H1 (cell line): ENCODE data around the gene ARHGAP21. TPM values are rescaled to one million over a fixed set of nuclear protein-coding genes. Genes with fewer than 3 reads are reported as not detected.

ENCODE experiments used
- CTCF ChIA-PET: fragments of 300-600 bp; sonication (Branson Sonifier 250); formaldehyde crosslinking; loops from one replicate; lab custom pipeline; 2021; ENCODE audit not compliant: partially characterized antibody; lab: Charles Lee
- POLR2A ChIA-PET: fragments of 300-600 bp; sonication (Branson Sonifier 250); formaldehyde crosslinking; loops from one replicate; lab custom pipeline; 2021; ENCODE audit warnings: inconsistent platforms; ENCODE audit not compliant: partially characterized antibody; lab: Charles Lee
- DNase-seq, 2 experiments: peaks; one replicate each; pipeline versions ENCODE4 v3.0.0 to v3.0.0-alpha.2; 2010 to 2022; ENCODE audit warnings: low spot score in 2 of 2, low read depth in 1 of 2, mixed read lengths in 1 of 2
- FAIRE-seq: peaks from 2 replicates; lab custom pipeline; 2011; peaks lifted over from hg19 to GRCh38; lab: Jason Lieb, UNC
- H2AFZ ChIP-seq: 2 replicates; pipeline ENCODE4 v1.8.1; 2012; ENCODE audit warnings: low read length, inconsistent platforms
- H2AK5ac ChIP-seq: 2 replicates; pipeline ENCODE4 v1.6.1; 2013; ENCODE audit warnings: low read depth, low read length
- H2BK120ac ChIP-seq: replicated peaks from 2 replicates; pipeline ENCODE3; 2013; ENCODE audit warnings: low read depth, low read length, inconsistent platforms
- H2BK12ac ChIP-seq: 2 replicates; pipeline ENCODE4 v1.6.1; 2013; ENCODE audit warnings: low read depth, low read length
- H2BK15ac ChIP-seq: 2 replicates; pipeline ENCODE4 v1.6.1; 2013; ENCODE audit warnings: low read length
- H2BK20ac ChIP-seq: 2 replicates; pipeline ENCODE4 v1.6.1; 2013; ENCODE audit warnings: low read length
- H2BK5ac ChIP-seq: 2 replicates; pipeline ENCODE4 v1.6.1; 2013; ENCODE audit warnings: low read depth, low read length
- H3K14ac ChIP-seq: 2 replicates; pipeline ENCODE4 v1.6.1; 2013; ENCODE audit warnings: inconsistent platforms; ENCODE audit not compliant: insufficient read length
- H3K18ac ChIP-seq: 2 replicates; pipeline ENCODE4 v1.6.1; 2013; ENCODE audit warnings: low read length; ENCODE audit errors: extremely low read depth
- H3K23ac ChIP-seq: 2 replicates; pipeline ENCODE4 v1.6.1; 2013; ENCODE audit warnings: inconsistent platforms; ENCODE audit not compliant: insufficient read length
- H3K23me2 ChIP-seq: 2 replicates; pipeline ENCODE4 v1.6.1; 2013; ENCODE audit warnings: low read depth, low read length
- H3K27ac ChIP-seq: 2 replicates; pipeline ENCODE4 v1.6.1; 2011; ENCODE audit warnings: low read depth, low read length, inconsistent platforms
- H3K27me3 ChIP-seq, 4 experiments: replicated peaks in 1 of 4; 1 replicate in 1 of 4; 2 replicates in 3 of 4; pipeline versions ENCODE4 v1.6.1 to v1.8.1; 2011 to 2013; ENCODE audit warnings: low read length in 3 of 4, mild to moderate bottlenecking in 3 of 4, inconsistent platforms in 2 of 4, mixed read lengths in 2 of 4, moderate library complexity in 1 of 4; ENCODE audit not compliant: control insufficient read depth in 3 of 4, insufficient read depth in 3 of 4; ENCODE audit errors: extremely low read depth in 1 of 4
- H3K36me3 ChIP-seq, 4 experiments: 2 replicates each; pipeline versions ENCODE4 v1.6.1 to v1.8.1; 2011 to 2013; ENCODE audit warnings: mild to moderate bottlenecking in 4 of 4, low read length in 3 of 4, moderate library complexity in 2 of 4, control low read depth in 1 of 4, inconsistent platforms in 1 of 4; ENCODE audit not compliant: insufficient read depth in 4 of 4, control insufficient read depth in 2 of 4
- H3K4ac ChIP-seq: replicated peaks from 2 replicates; pipeline ENCODE3; 2013; ENCODE audit warnings: low read length, low read depth, mixed read lengths, inconsistent platforms; ENCODE audit not compliant: insufficient read length
- H3K4me1 ChIP-seq, 4 experiments: replicated peaks in 1 of 4; 1 replicate in 1 of 4; 2 replicates in 3 of 4; pipeline versions ENCODE4 v1.6.1 to v1.8.1; 2011 to 2013; ENCODE audit warnings: low read length in 3 of 4, inconsistent platforms in 2 of 4, mixed read lengths in 1 of 4; ENCODE audit not compliant: insufficient read depth in 4 of 4, control insufficient read depth in 3 of 4
- H3K4me2 ChIP-seq, 2 experiments: 2 replicates each; pipeline versions ENCODE4 v1.6.1 to v1.8.1; 2011 to 2013; ENCODE audit warnings: low read depth in 2 of 2, low read length in 2 of 2, control low read depth in 1 of 2, inconsistent platforms in 1 of 2, mild to moderate bottlenecking in 1 of 2; ENCODE audit not compliant: insufficient read depth in 1 of 2
- H3K4me3 ChIP-seq, 4 experiments: fragments of 200-600, 300-600 bp in 1 of 4; sonication (generic), shearing (Covaris generic), sonication (Bioruptor Twin) in 1 of 4; 2 replicates each; pipeline versions ENCODE4 v1.5.1 to v1.8.1; 2011 to 2016; ENCODE audit warnings: low read length in 4 of 4, low read depth in 3 of 4, control low read depth in 2 of 4, inconsistent platforms in 2 of 4, mild to moderate bottlenecking in 2 of 4, mixed read lengths in 1 of 4, moderate library complexity in 1 of 4; ENCODE audit not compliant: insufficient read depth in 2 of 4; ENCODE audit errors: extremely low read depth in 1 of 4
- H3K56ac ChIP-seq: replicated peaks from 2 replicates; pipeline ENCODE3; 2013; ENCODE audit warnings: low read depth, mild to moderate bottlenecking, mixed read lengths, low read length, inconsistent platforms; ENCODE audit not compliant: insufficient read length
- H3K79me1 ChIP-seq: 2 replicates; pipeline ENCODE4 v1.6.1; 2013; ENCODE audit warnings: low read depth, low read length, control low read depth
- H3K79me2 ChIP-seq, 2 experiments: 2 replicates each; pipeline versions ENCODE4 v1.6.1 to v1.8.1; 2012 to 2013; ENCODE audit warnings: low read length in 2 of 2, mild to moderate bottlenecking in 2 of 2, inconsistent platforms in 1 of 2; ENCODE audit not compliant: insufficient read depth in 2 of 2, control insufficient read depth in 1 of 2
- H3K9ac ChIP-seq, 4 experiments: replicated peaks in 1 of 4; 1 replicate in 1 of 4; 2 replicates in 3 of 4; pipeline versions ENCODE4 v1.6.1 to v1.8.1; 2011 to 2013; ENCODE audit warnings: low read depth in 3 of 4, low read length in 3 of 4, control low read depth in 2 of 4, mild to moderate bottlenecking in 2 of 4, moderate library complexity in 2 of 4, inconsistent platforms in 1 of 4; ENCODE audit errors: extremely low read depth in 1 of 4
- H3K9me3 ChIP-seq, 2 experiments: 2 replicates each; pipeline versions ENCODE4 v1.6.1 to v1.8.1; 2012 to 2013; ENCODE audit warnings: mild to moderate bottlenecking in 2 of 2, moderate library complexity in 2 of 2, control low read depth in 1 of 2, inconsistent platforms in 1 of 2, low read depth in 1 of 2, low read length in 1 of 2, mixed read lengths in 1 of 2; ENCODE audit not compliant: insufficient read depth in 2 of 2
- H4K20me1 ChIP-seq, 2 experiments: replicated peaks in 1 of 2; 2 replicates each; pipeline versions ENCODE3 to v1.8.1; 2011 to 2013; ENCODE audit warnings: inconsistent platforms in 2 of 2, low read length in 2 of 2, mild to moderate bottlenecking in 1 of 2; ENCODE audit not compliant: insufficient read depth in 2 of 2, control insufficient read depth in 1 of 2
- H4K5ac ChIP-seq: 2 replicates; pipeline ENCODE4 v1.6.1; 2013; ENCODE audit warnings: low read length, low read depth, mixed read lengths, inconsistent platforms; ENCODE audit not compliant: insufficient read length
- H4K8ac ChIP-seq: 2 replicates; pipeline ENCODE4 v1.8.0; 2013; ENCODE audit warnings: mild to moderate bottlenecking, moderate library complexity, low read length, inconsistent platforms; ENCODE audit not compliant: insufficient read depth; ENCODE audit errors: extremely low read depth
- H4K91ac ChIP-seq: replicated peaks from 2 replicates; pipeline ENCODE3; 2013; ENCODE audit warnings: low read length, mixed read lengths, inconsistent platforms; ENCODE audit not compliant: insufficient read length
- CEBPB ChIP-seq: IDR thresholded peaks from 2 replicates; pipeline ENCODE4 v1.6.1; 2012; ENCODE audit warnings: low read depth, low read length
- E2F6 ChIP-seq: IDR thresholded peaks from 2 replicates; pipeline ENCODE4 v1.6.1; 2012; ENCODE audit warnings: inconsistent platforms
- GABPA ChIP-seq: IDR thresholded peaks from 2 replicates; pipeline ENCODE4 v1.6.1; 2011; ENCODE audit warnings: mild to moderate bottlenecking, low read length, moderate library complexity, borderline replicate concordance; ENCODE audit not compliant: insufficient read depth
- GTF2F1 ChIP-seq: IDR thresholded peaks from 2 replicates; pipeline ENCODE4 v1.6.1; 2012; ENCODE audit warnings: low read depth, low read length, improper control_type of control experiment, borderline replicate concordance
- NANOG ChIP-seq: IDR thresholded peaks from 2 replicates; pipeline ENCODE4 v1.6.1; 2011; ENCODE audit warnings: low read length, low read depth, mild to moderate bottlenecking, inconsistent platforms; ENCODE audit not compliant: insufficient read depth, poor library complexity, severe bottlenecking
- NRF1 ChIP-seq: IDR thresholded peaks from 2 replicates; pipeline ENCODE4 v1.6.1; 2011; ENCODE audit warnings: mild to moderate bottlenecking, low read depth, low read length, improper control_type of control experiment
- POU5F1 ChIP-seq: IDR thresholded peaks from 2 replicates; pipeline ENCODE4 v1.6.1; 2011; ENCODE audit warnings: low read depth, mild to moderate bottlenecking, low read length, moderate library complexity
- SIN3A ChIP-seq, 2 experiments: IDR thresholded peaks in 1 of 2; conservative IDR thresholded peaks in 1 of 2; 2 replicates each; pipeline ENCODE4 v1.6.1; 2011 to 2012; ENCODE audit warnings: low read length in 2 of 2, improper control_type of control experiment in 1 of 2, low read depth in 1 of 2, mild to moderate bottlenecking in 1 of 2
- SIRT6 ChIP-seq: IDR thresholded peaks from one replicate; pipeline ENCODE4 v1.7.1; 2012; ENCODE audit warnings: low read length, inconsistent platforms
- SP2 ChIP-seq: IDR thresholded peaks from 2 replicates; pipeline ENCODE4 v1.6.1; 2012; ENCODE audit warnings: mild to moderate bottlenecking, low read length, inconsistent platforms
- SP4 ChIP-seq: IDR thresholded peaks from 2 replicates; pipeline ENCODE4 v1.6.1; 2012; ENCODE audit warnings: low read length, inconsistent platforms
- TAF7 ChIP-seq: optimal IDR thresholded peaks from 2 replicates; pipeline ENCODE3; 2011; ENCODE audit warnings: low read depth, mild to moderate bottlenecking, inconsistent platforms, low read length, moderate library complexity, borderline replicate concordance
- WGBS, 2 experiments: shearing (Covaris generic) in 1 of 2; methylation state at CpG; one replicate each; pipeline versions ENCODE4 v1.1.6 to v1.1.7; 2013 to 2015; ENCODE audit warnings: low lambda C conversion rate in 2 of 2, mixed read lengths in 2 of 2, inconsistent platforms in 1 of 2, low coverage in 1 of 2, missing lambda C conversion rate in 1 of 2; ENCODE audit not compliant: insufficient replicate concordance in 2 of 2, insufficient coverage in 1 of 2, insufficient read length in 1 of 2; ENCODE audit errors: extremely low coverage in 1 of 2, missing lambda C conversion rate in 1 of 2; 5-methylcytosine and 5-hydroxymethylcytosine counted together
- polyA plus RNA-seq, 7 experiments: library from polyadenylated mRNA; depleted of rRNA in 3 of 7; stranded (reverse) in 5 of 7; unstranded in 2 of 7; fragments of >200 nt in 5 of 7; fragments of 200-250 nt in 2 of 7; gene quantifications; 1 replicate in 5 of 7; 2 replicates in 1 of 7; 4 replicates in 1 of 7; pipeline versions ENCODE4 v1.2.1 to v1.2.3, GENCODE V29; 2011 to 2013; ENCODE audit warnings: missing spikeins in 2 of 7, mixed read lengths in 2 of 7
- total RNA-seq: library from RNA; stranded (reverse); fragmentation: NEBNext Ultra II Directional; extraction: Animal tissue kit (Norgen Biotek cat#: 25700); gene quantifications from 2 replicates; pipeline ENCODE4 v1.2.1, GENCODE V29; 2021

Gene ARHGAP21
- total and polyA plus RNA-seq, 2 of the 8 experiments (the other 6 are each of a cell fraction or from before 2014, with no cell fraction given), result 14.4 to 35.3 TPM

- no peaks in the 10 kb centered on the region for H3K23me2 ChIP-seq
- H2BK15ac ChIP-seq, result no peak overlapping the region
- POLR2A ChIA-PET, result no interaction called here
- no peak overlapping the region for H3K14ac ChIP-seq
- CTCF ChIA-PET, result no interaction called here
- no peak overlapping the region for H4K5ac ChIP-seq
- no peak overlapping the region for H2BK5ac ChIP-seq
- no peaks in the 10 kb centered on the region for H3K27me3 ChIP-seq
- no peak overlapping the region for H3K27ac ChIP-seq
- H2BK12ac ChIP-seq, result no peak overlapping the region
- no peak overlapping the region for H3K4me3 ChIP-seq
- no peaks in the 10 kb centered on the region for H3K9me3 ChIP-seq
- no peak overlapping the region for H3K56ac ChIP-seq
- H3K79me1 ChIP-seq, result no peaks in the 10 kb centered on the region
- 93% methylated on average over 4 of the region's 4 CpGs; no CpG with 5 or more reads in 1 of the 2 experiments for WGBS, 2 experiments
- no peak overlapping the region for H2AK5ac ChIP-seq
- no peaks in the 10 kb centered on the region for H3K79me2 ChIP-seq
- no peaks in the 10 kb centered on the region; a peak in 1 of 8 replicates for H3K36me3 ChIP-seq
- H3K4me2 ChIP-seq, result no peak overlapping the region
- FAIRE-seq, result no peak
- no peak overlapping the region for H3K23ac ChIP-seq
- no peaks in the 10 kb centered on the region for H4K20me1 ChIP-seq
- no peak overlapping the region for H4K91ac ChIP-seq
- H2BK20ac ChIP-seq, result no peak overlapping the region
- H3K4ac ChIP-seq, result no peak overlapping the region
- TF ChIP-seq SP4 (no peak), CEBPB (no peak), GABPA (no peak), NANOG (no peak), TAF7 (no peak), SIRT6 (no peak), SP2 (no peak), GTF2F1 (no peak), E2F6 (no peak), NRF1 (no peak), POU5F1 (no peak), SIN3A (conservative IDR thresholded peaks at IDR 0.05 in 1 of 2, IDR thresholded peaks at IDR 0.05 in 1 of 2; ENCODE audit: low read depth in 1 of 2, low read length in 2 of 2) (no peak)
- TF ChIP-seq, all 59 proteins: peak for 0
- H4K8ac ChIP-seq, result no peak overlapping the region
- no peak overlapping the region for H2AFZ ChIP-seq
- DNase-seq, result no peak
- no peak overlapping the region for H3K18ac ChIP-seq
- no peaks in the 10 kb centered on the region for H3K4me1 ChIP-seq
- no peak overlapping the region for H3K9ac ChIP-seq
- H2BK120ac ChIP-seq, result no peak overlapping the region
Measured at GRCh38 chr10:24622781-24623301, 100.8 kb downstream of the ARHGAP21 start.
